Prostate gland (tissue), 2 donors: ENCODE data around the gene DHX32.

Source experiments
- POLR2A ChIP-seq: fragments of 450-650 bp; IDR thresholded peaks from one replicate; pipeline ENCODE4 v1.6.1; 2016; ENCODE audit warnings: antibody characterized with exemption, mild to moderate bottlenecking
- POLR2AphosphoS5 ChIP-seq: sonication (generic); formaldehyde crosslinking; IDR thresholded peaks from one replicate; pipeline ENCODE4 v1.6.1; 2017; ENCODE audit warnings: antibody characterized with exemption
- TF ChIP-seq, protein P1 (sequence below), 4 experiments: fragments of 200-600 bp in 2 of 4; fragments of 450-650 bp in 2 of 4; sonication (generic) in 2 of 4; IDR thresholded peaks; 1 replicate in 3 of 4; 2 replicates in 1 of 4; pipeline ENCODE4 v1.5.1; 2016 to 2019; ENCODE audit warnings: antibody characterized with exemption in 4 of 4, mild to moderate bottlenecking in 2 of 4, moderate library complexity in 2 of 4

DNA sequence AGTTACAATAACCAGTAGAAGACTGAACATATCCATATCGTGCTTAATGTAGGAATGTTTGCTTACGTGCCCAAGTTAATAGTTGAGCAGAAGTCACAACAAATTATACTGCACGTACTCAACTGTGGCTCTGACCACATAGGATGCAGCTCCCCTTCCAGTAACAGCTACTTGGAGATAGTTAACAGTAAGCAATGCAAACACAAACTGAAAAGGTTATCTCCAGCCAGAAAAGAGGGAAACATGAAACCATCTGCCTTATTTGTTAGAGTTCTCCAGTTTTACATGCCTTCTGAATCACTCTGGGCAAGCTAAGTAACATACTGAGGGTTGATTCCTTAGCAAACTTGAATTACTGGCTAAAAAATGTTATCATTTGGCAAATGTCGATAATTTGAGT is 9.8 kb downstream of the DHX32 start:
- TF ChIP-seq, protein P1, sequence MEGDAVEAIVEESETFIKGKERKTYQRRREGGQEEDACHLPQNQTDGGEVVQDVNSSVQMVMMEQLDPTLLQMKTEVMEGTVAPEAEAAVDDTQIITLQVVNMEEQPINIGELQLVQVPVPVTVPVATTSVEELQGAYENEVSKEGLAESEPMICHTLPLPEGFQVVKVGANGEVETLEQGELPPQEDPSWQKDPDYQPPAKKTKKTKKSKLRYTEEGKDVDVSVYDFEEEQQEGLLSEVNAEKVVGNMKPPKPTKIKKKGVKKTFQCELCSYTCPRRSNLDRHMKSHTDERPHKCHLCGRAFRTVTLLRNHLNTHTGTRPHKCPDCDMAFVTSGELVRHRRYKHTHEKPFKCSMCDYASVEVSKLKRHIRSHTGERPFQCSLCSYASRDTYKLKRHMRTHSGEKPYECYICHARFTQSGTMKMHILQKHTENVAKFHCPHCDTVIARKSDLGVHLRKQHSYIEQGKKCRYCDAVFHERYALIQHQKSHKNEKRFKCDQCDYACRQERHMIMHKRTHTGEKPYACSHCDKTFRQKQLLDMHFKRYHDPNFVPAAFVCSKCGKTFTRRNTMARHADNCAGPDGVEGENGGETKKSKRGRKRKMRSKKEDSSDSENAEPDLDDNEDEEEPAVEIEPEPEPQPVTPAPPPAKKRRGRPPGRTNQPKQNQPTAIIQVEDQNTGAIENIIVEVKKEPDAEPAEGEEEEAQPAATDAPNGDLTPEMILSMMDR (IDR thresholded peaks at IDR 0.05): no peak
- TF ChIP-seq POLR2AphosphoS5 (no peak), POLR2A (no peak)
